GM18520 (cell line): ENCODE results near the gene WDSUB1.

Experiments used
- ATAC-seq: cut with Tn5 transposase; IDR thresholded peaks from one replicate; pipeline ENCODE4 v1.9.1; 2021; ENCODE audit not compliant: unreplicated experiment

WDSUB1 gene

DNA sequence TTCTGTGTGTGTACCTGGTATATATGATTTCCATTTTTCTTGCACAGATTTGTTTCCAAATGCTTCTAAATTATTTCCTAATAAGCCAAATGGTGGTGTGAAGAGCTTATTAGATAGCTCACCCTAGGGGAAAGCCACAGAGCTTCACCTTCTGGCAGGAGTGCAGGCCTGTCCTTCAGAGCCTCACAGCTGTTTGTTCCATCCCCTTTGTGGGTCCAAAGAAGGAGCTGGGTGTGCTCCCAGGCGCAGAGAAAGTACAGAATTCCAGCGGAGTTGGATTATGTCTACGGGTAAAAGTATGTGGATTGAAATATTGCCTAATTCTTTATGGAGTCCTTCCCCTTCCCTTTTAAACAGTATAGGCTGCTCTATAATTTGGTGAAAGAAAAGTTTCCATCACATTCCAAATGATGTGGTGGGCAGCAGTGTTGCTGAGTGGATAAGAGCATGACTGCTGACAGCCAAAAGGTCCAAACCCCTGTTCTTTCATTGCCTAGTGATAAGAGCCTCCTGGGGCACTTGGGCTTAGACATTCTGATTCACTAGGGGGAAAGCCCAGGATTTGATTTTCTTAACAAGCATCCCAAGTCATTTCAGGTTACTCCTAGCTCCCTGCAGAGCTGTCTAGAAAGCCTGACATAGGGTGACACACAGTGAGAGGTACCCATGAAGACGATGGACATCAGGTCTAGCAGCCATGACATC is 86.6 kb downstream of the WDSUB1 start:
- no peak for ATAC-seq

- ATAC-seq: no peak
These were observed 87.3 kb downstream of the WDSUB1 start for GRCh38 chr2:159199236-159199635.

GRCh38 chr2:159196393-159196925 is 90.0 kb downstream of the WDSUB1 start:
- no peak for ATAC-seq

- ATAC-seq: no peak
These were observed 90.8 kb downstream of the WDSUB1 start for GRCh38 chr2:159195697-159196096.

- no peak for ATAC-seq
These were observed 92.3 kb downstream of the WDSUB1 start for GRCh38 chr2:159194241-159194640.

DNA sequence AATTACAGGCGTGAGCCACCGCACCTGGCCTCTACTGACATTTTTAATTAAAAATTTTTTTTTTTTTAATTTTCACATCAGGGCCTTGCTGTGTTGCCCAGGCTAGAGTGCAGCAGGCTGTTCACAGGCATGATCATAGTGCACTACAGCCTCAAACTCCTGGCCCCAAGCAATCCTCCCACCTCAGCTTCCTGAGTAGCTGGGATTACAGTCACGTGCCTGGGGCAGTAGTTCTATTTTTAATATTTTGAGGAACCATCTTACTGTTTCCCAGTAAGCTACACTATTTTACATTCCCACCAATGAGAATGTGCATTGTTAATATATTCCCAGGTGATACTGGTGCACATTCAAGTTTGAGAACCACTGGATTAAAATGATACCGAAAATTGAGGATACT is 92.7 kb downstream of the WDSUB1 start:
- no peak for ATAC-seq

- no peak for ATAC-seq
These were observed 94.1 kb downstream of the WDSUB1 start for GRCh38 chr2:159192371-159192918.

DNA sequence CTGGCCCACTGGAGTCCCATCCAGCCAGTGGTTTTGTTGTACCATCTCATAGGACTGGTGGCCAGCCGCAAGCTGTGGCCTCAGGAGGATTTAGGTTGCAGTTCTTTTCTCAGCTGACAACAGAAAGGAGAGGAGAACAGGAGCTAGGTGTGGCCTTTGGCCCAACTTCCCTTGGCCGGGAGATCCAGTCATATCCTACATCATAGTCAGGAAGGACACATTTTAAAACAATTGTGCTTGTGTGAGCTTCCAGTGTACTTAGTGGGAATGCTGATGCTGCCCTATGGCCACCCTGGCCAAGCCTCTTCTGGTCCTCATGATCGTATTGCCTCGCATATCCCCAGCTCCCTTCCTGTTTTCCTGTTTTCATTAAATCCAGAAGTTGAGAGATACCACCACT is 98.1 kb downstream of the WDSUB1 start:
- no peak for ATAC-seq

- no peak for ATAC-seq
These were observed 99.4 kb downstream of the WDSUB1 start for GRCh38 chr2:159187106-159187505.

DNA sequence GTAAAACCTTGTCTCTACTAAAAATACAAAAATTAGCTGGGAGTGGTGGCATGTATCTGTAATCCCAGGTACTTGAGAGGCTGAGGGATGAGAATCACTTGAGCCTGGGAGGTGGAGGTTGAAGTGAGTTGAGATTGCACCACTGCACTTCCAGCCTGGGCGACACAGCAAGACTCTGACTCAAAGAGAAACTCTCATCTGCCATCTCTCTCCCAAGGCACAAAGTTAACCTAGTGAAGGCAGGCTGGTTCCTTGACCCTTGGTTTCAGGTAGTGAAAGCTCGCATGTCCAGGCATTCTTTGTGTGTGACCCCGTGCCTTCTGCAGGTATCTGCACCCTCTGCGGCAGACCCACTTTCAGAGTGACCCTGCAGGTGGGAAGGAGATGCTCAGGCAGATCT is 100.0 kb downstream of the WDSUB1 start:
- no peak for ATAC-seq
